Retinal pigment epithelial cell (primary cell): Measurements from ENCODE around the gene CYP24A1.

ENCODE experiments used
- DNase-seq: peaks from one replicate; pipeline ENCODE4 v3.0.0-alpha.2; 2010; ENCODE audit warnings: low read depth
- H3K4me3 ChIP-seq: 2 replicates; pipeline ENCODE4 v1.5.1; 2011; ENCODE audit warnings: mild to moderate bottlenecking, low read length, control low read depth, moderate library complexity
- TF ChIP-seq, protein P1 (sequence below): conservative IDR thresholded peaks from 2 replicates; pipeline ENCODE4 v1.5.1; 2011; ENCODE audit warnings: low read depth, low read length, control low read depth, inconsistent platforms

The CYP24A1 gene

GRCh38 chr20:54140927-54141566, 32.7 kb downstream of the CYP24A1 start:
- H3K4me3 ChIP-seq, result no peak overlapping the region
- DNase-seq, result peak; percentile 91
- TF ChIP-seq, protein P1, sequence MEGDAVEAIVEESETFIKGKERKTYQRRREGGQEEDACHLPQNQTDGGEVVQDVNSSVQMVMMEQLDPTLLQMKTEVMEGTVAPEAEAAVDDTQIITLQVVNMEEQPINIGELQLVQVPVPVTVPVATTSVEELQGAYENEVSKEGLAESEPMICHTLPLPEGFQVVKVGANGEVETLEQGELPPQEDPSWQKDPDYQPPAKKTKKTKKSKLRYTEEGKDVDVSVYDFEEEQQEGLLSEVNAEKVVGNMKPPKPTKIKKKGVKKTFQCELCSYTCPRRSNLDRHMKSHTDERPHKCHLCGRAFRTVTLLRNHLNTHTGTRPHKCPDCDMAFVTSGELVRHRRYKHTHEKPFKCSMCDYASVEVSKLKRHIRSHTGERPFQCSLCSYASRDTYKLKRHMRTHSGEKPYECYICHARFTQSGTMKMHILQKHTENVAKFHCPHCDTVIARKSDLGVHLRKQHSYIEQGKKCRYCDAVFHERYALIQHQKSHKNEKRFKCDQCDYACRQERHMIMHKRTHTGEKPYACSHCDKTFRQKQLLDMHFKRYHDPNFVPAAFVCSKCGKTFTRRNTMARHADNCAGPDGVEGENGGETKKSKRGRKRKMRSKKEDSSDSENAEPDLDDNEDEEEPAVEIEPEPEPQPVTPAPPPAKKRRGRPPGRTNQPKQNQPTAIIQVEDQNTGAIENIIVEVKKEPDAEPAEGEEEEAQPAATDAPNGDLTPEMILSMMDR, result no peak

- TF ChIP-seq, protein P1, result no peak
- H3K4me3 ChIP-seq, result no peak overlapping the region
- DNase-seq, result no peak
Observed at GRCh38 chr20:54140486-54140885, 33.3 kb downstream of the CYP24A1 start.

DNA sequence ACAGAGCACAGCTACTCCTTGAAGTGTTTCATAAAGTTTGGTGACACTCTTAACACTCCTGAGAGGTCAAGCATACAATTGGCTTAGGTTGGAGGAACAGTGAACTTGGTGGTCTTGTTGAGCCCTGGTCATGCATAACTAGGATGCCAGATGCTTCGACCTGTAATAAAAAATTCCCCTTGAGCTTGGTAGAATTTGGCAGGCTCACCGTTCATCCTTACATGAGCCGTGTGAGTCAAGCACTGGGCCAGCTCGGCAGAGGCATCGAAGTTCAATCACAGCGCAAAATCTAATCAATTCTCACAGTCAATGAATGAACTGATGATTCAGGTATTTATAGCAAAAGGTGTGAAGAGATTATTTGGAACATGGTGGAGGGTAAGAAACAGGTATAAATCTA, 33.7 kb downstream of the CYP24A1 start:
- TF ChIP-seq, protein P1, result no peak
- H3K4me3 ChIP-seq, result no peak overlapping the region
- DNase-seq, result no peak

- TF ChIP-seq, protein P1, result no peak
- DNase-seq, result no peak
- H3K4me3 ChIP-seq, result no peak overlapping the region
Observed at GRCh38 chr20:54139188-54139587, 34.6 kb downstream of the CYP24A1 start.

DNA sequence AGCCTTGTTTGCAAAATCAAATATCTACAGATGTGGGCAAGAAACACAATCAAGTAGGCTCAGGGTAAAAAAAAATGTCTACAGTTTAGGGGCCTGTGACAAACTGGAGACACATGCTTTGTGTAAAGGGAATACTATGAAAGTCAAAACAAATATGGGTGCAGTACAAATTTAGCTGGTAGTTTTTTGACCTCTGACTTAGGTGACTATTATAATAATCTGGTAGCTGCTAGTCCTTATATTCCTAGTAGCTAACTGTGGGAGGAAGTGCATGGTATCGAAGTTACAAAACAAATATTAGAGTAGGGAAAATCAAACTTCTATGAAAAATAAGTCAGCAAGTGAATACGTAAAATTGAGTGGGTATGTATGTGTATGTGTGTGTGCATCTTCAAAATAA, 35.4 kb downstream of the CYP24A1 start:
- TF ChIP-seq, protein P1, result no peak
- no peak overlapping the region for H3K4me3 ChIP-seq
- no peak for DNase-seq

GRCh38 chr20:54137115-54137514, 36.7 kb downstream of the CYP24A1 start:
- no peak overlapping the region for H3K4me3 ChIP-seq
- TF ChIP-seq, protein P1, result no peak
- no peak for DNase-seq

GRCh38 chr20:54134445-54135220, 39.2 kb downstream of the CYP24A1 start:
- H3K4me3 ChIP-seq, result no peak overlapping the region
- no peak for DNase-seq
- TF ChIP-seq, protein P1, result no peak
